Naive thymus-derived CD4-positive, alpha-beta T cell (primary cell): ENCODE results near the gene CDHR1. TPM values are rescaled to one million over a fixed set of nuclear protein-coding genes. Genes with fewer than 3 reads are reported as not detected.

ENCODE experiments used
- ATAC-seq: fragments of 150-1000 bp; cut with Tn5 transposase; 2 replicates; pipeline ENCODE4 v1.10.0; 2021; ENCODE audit warnings: mild to moderate bottlenecking, moderate library complexity
- CTCF ChIA-PET: fragments of 350-600 bp; sonication (Branson Sonifier 250); formaldehyde crosslinking; loops from one replicate; lab custom pipeline; 2021; ENCODE audit warnings: antibody characterized with exemption; lab: Charles Lee
- POLR2A ChIA-PET: fragments of 350-600 bp; sonication (Branson Sonifier 250); formaldehyde crosslinking; loops from one replicate; lab custom pipeline; 2021; ENCODE audit warnings: antibody characterized with exemption, inconsistent platforms; lab: Charles Lee
- DNase-seq, 9 donors: peaks; one replicate each; pipeline versions ENCODE4 v3.0.0 to v3.0.0-alpha.2; 2020 to 2022; ENCODE audit warnings: mixed read lengths in 1 of 9
- H3K27ac ChIP-seq: one replicate; pipeline ENCODE4 v1.7.0; 2013; ENCODE audit warnings: mild to moderate bottlenecking, low read depth, low read length, moderate library complexity
- H3K27me3 ChIP-seq, 2 donors: one replicate each; pipeline ENCODE4 v1.7.0; 2013; ENCODE audit warnings: low read length in 2 of 2, mild to moderate bottlenecking in 2 of 2, moderate library complexity in 2 of 2; ENCODE audit not compliant: control insufficient read depth in 2 of 2, insufficient read depth in 2 of 2
- H3K36me3 ChIP-seq, 3 experiments: 1 replicate in 2 of 3; 2 replicates in 1 of 3; pipeline ENCODE4 v1.7.0; 2013; ENCODE audit warnings: low read length in 3 of 3, mild to moderate bottlenecking in 3 of 3, moderate library complexity in 1 of 3; ENCODE audit not compliant: insufficient read depth in 3 of 3, control insufficient read depth in 2 of 3
- H3K4me1 ChIP-seq, 2 donors: one replicate each; pipeline ENCODE4 v1.7.0; 2013; ENCODE audit warnings: low read length in 2 of 2, mild to moderate bottlenecking in 2 of 2, moderate library complexity in 1 of 2; ENCODE audit not compliant: control insufficient read depth in 2 of 2, insufficient read depth in 2 of 2
- H3K4me3 ChIP-seq: 2 replicates; pipeline ENCODE4 v1.7.0; 2013; ENCODE audit warnings: mild to moderate bottlenecking, low read length
- H3K9me3 ChIP-seq, 3 experiments: 1 replicate in 2 of 3; 2 replicates in 1 of 3; pipeline ENCODE4 v1.7.0; 2013; ENCODE audit warnings: low read length in 3 of 3; ENCODE audit not compliant: control insufficient read depth in 2 of 3
- H3K27ac Mint-ChIP-seq, 9 donors: one replicate each; pipeline ENCODE4 v1.8.0; 2020 to 2022; ENCODE audit warnings: mixed read lengths in 9 of 9, mild to moderate bottlenecking in 8 of 9, moderate library complexity in 5 of 9, inconsistent platforms in 2 of 9
- H3K27me3 Mint-ChIP-seq, 5 donors: one replicate each; pipeline ENCODE4 v1.8.0; 2021 to 2022; ENCODE audit warnings: mixed read lengths in 5 of 5, mild to moderate bottlenecking in 1 of 5
- H3K36me3 Mint-ChIP-seq, 5 donors: one replicate each; pipeline ENCODE4 v1.8.0; 2020 to 2022; ENCODE audit warnings: mixed read lengths in 5 of 5, mild to moderate bottlenecking in 3 of 5, inconsistent platforms in 1 of 5
- H3K4me1 Mint-ChIP-seq, 7 donors: one replicate each; pipeline ENCODE4 v1.8.0; 2020 to 2022; ENCODE audit warnings: mixed read lengths in 7 of 7, mild to moderate bottlenecking in 3 of 7, inconsistent platforms in 1 of 7
- H3K4me3 Mint-ChIP-seq, 10 donors: one replicate each; pipeline ENCODE4 v1.8.0; 2020 to 2022; ENCODE audit warnings: mild to moderate bottlenecking in 10 of 10, mixed read lengths in 10 of 10, moderate library complexity in 6 of 10, inconsistent platforms in 2 of 10
- H3K9me3 Mint-ChIP-seq, 11 donors: one replicate each; pipeline ENCODE4 v1.8.0; 2020 to 2022; ENCODE audit warnings: mixed read lengths in 11 of 11, mild to moderate bottlenecking in 4 of 11, inconsistent platforms in 1 of 11, moderate library complexity in 1 of 11
- intact Hi-C, 2 donors: fragments of 100-400 bp; cut with micrococcal nuclease; formaldehyde crosslinking; loops; one replicate each; pipeline ENCODE4 v1.15.1; 2023
- polyA plus RNA-seq, 2 donors: library from polyadenylated mRNA; unstranded; fragments of 300-500 nt; fragmentation: Illumina TruSeq; gene quantifications; one replicate each; pipeline ENCODE4 v1.2.3, GENCODE V29; 2021
- total RNA-seq, 6 experiments: library from RNA in 5 of 6; stranded (reverse) in 5 of 6; gene quantifications; 1 replicate in 5 of 6; 2 replicates in 1 of 6; pipeline ENCODE4 v1.2.3 and lab custom pipeline; 2021 to 2026

Gene CDHR1
- total and polyA plus RNA-seq, 7 experiments from 2014 or later = 0.15 to 1.6 (median 0.30) TPM; not detected in 2

GRCh38 chr10:84156009-84156408 lies 38.3 kb upstream of the CDHR1 start:
- H3K27me3 ChIP-seq = no peaks in the 10 kb centered on the region
- Mint-ChIP-seq H3K9me3 (no peaks in the 10 kb centered on the region), H3K36me3 (peaks cover 0 to 19% (median 4%) of the 10 kb centered on the region in 5 donors), H3K4me1 (peaks cover 4 to 19% (median 13%) of the 10 kb centered on the region in 7 donors), H3K27me3 (peaks cover 0 to 4% (median 0%) of the 10 kb centered on the region in 5 donors), H3K27ac (peak overlapping the region in 1 of 9 donors; percentile 50), H3K4me3 (no peak overlapping the region)
- H3K27ac ChIP-seq = no peak overlapping the region
- ATAC-seq (no peak), DNase-seq (no peak)
- H3K36me3 ChIP-seq = peaks cover 9 to 25% (median 11%) of the 10 kb centered on the region in 3 experiments
- ChIA-PET CTCF (no interaction called here), POLR2A (no interaction called here)
- no peak overlapping the region for H3K4me3 ChIP-seq
- intact Hi-C loops = loop anchor here in 1 of 2 donors (1.0 kb wide), 1 partner anchor 16 kb away; no protein-coding TSS in a partner anchor
- no peaks in the 10 kb centered on the region for H3K9me3 ChIP-seq
- H3K4me1 ChIP-seq = no peaks in the 10 kb centered on the region

DNA sequence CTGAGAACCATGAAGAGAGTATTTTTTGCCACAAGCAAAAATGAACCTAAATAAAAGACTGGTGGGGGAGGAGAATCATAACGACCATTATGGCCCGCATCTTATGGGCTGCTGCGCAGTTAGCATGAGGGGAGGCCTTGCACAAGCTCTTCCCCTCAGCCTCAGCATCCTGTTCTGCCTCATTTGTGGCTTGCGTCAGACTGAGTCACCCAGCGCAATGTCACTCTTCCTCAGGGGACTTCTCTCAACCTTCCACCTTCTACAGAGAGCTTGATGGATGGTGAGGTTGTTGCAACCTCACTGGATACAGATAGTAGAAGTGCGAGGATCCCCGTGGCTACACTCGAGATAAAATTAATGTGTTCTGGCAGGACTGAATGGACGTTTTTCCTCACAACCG lies 37.6 kb upstream of the CDHR1 start:
- Histone ChIP-seq H3K4me3 (no peak overlapping the region), H3K27ac (no peak overlapping the region), H3K4me1 (no peaks in the 10 kb centered on the region), H3K27me3 (no peaks in the 10 kb centered on the region), H3K36me3 (peaks cover 6 to 21% (median 8%) of the 10 kb centered on the region in 3 experiments), H3K9me3 (no peaks in the 10 kb centered on the region)
- POLR2A ChIA-PET = no interaction called here
- no peaks in the 10 kb centered on the region for H3K9me3 Mint-ChIP-seq
- peaks cover 4 to 19% (median 13%) of the 10 kb centered on the region in 7 donors for H3K4me1 Mint-ChIP-seq
- DNase-seq (peak in 2 of 9 donors; percentile 23 to 30), ATAC-seq (peak; percentile 97)
- H3K27me3 Mint-ChIP-seq = peaks cover 0 to 6% (median 0%) of the 10 kb centered on the region in 5 donors
- no peak overlapping the region for H3K4me3 Mint-ChIP-seq
- H3K27ac Mint-ChIP-seq = peak overlapping the region; percentile 30 to 85 (median 65)
- CTCF ChIA-PET = interaction anchor here (0.7 kb wide), 1 partner anchor 46 kb away, joined by 3 read pairs; no protein-coding TSS in a partner anchor
- intact Hi-C loops = loop anchor here in 1 of 2 donors (1.0 kb wide), 1 partner anchor 16 kb away; no protein-coding TSS in a partner anchor
- peaks cover 0 to 17% (median 3%) of the 10 kb centered on the region in 5 donors for H3K36me3 Mint-ChIP-seq

GRCh38 chr10:84158061-84158460 lies 36.3 kb upstream of the CDHR1 start:
- peak overlapping the region in 1 of 10 donors; percentile 54 for H3K4me3 Mint-ChIP-seq
- H3K27me3 Mint-ChIP-seq = peaks cover 0 to 7% (median 0%) of the 10 kb centered on the region in 5 donors
- Histone ChIP-seq H3K4me1 (no peaks in the 10 kb centered on the region), H3K4me3 (no peak overlapping the region), H3K27ac (no peak overlapping the region), H3K27me3 (no peaks in the 10 kb centered on the region), H3K9me3 (no peaks in the 10 kb centered on the region), H3K36me3 (peaks cover 0 to 15% (median 0%) of the 10 kb centered on the region in 3 experiments)
- no peak for DNase-seq
- no peak for ATAC-seq
- peaks cover 4 to 19% (median 13%) of the 10 kb centered on the region in 7 donors for H3K4me1 Mint-ChIP-seq
- POLR2A ChIA-PET = no interaction called here
- CTCF ChIA-PET = no interaction called here
- H3K36me3 Mint-ChIP-seq = peaks cover 0 to 8% (median 0%) of the 10 kb centered on the region in 5 donors
- H3K9me3 Mint-ChIP-seq = no peaks in the 10 kb centered on the region
- intact Hi-C loops = no loop called here
- peak overlapping the region in 4 of 9 donors; percentile 19 to 86 (median 64) for H3K27ac Mint-ChIP-seq

- peaks cover 0 to 10% (median 0%) of the 10 kb centered on the region in 3 experiments for H3K36me3 ChIP-seq
- peaks cover 4 to 19% (median 13%) of the 10 kb centered on the region in 7 donors for H3K4me1 Mint-ChIP-seq
- no peaks in the 10 kb centered on the region for H3K9me3 Mint-ChIP-seq
- no peak overlapping the region for H3K4me3 Mint-ChIP-seq
- ATAC-seq (no peak), DNase-seq (no peak)
- H3K27me3 Mint-ChIP-seq = peaks cover 0 to 11% (median 0%) of the 10 kb centered on the region in 5 donors
- ChIA-PET POLR2A (interaction anchor here (0.6 kb wide), 1 partner anchor 39 kb away, joined by 3 read pairs; no protein-coding TSS in a partner anchor), CTCF (no interaction called here)
- intact Hi-C loops = no loop called here
- no peaks in the 10 kb centered on the region for H3K27me3 ChIP-seq
- peaks cover 0 to 5% (median 0%) of the 10 kb centered on the region in 5 donors for H3K36me3 Mint-ChIP-seq
- H3K9me3 ChIP-seq = no peaks in the 10 kb centered on the region
- no peak overlapping the region for H3K27ac ChIP-seq
- no peak overlapping the region for H3K4me3 ChIP-seq
- no peaks in the 10 kb centered on the region for H3K4me1 ChIP-seq
- peak overlapping the region in 1 of 9 donors; percentile 16 for H3K27ac Mint-ChIP-seq
Measured at GRCh38 chr10:84158550-84158949, 35.8 kb upstream of the CDHR1 start.

GRCh38 chr10:84159076-84159685 lies 35.2 kb upstream of the CDHR1 start:
- Histone ChIP-seq H3K4me1 (no peaks in the 10 kb centered on the region), H3K4me3 (no peak overlapping the region), H3K27me3 (no peaks in the 10 kb centered on the region), H3K36me3 (peaks cover 0 to 7% (median 0%) of the 10 kb centered on the region in 3 experiments), H3K9me3 (no peaks in the 10 kb centered on the region), H3K27ac (no peak overlapping the region)
- H3K9me3 Mint-ChIP-seq = no peaks in the 10 kb centered on the region
- peaks cover 0 to 16% (median 4%) of the 10 kb centered on the region in 5 donors for H3K27me3 Mint-ChIP-seq
- intact Hi-C loops = no loop called here
- ChIA-PET POLR2A (interaction anchor here (0.6 kb wide), 2 partner anchors 39 to 523 kb away, joined by 3 read pairs; no protein-coding TSS in a partner anchor), CTCF (interaction anchor here (0.5 kb wide), 1 partner anchor 244 kb away, joined by 3 read pairs; no protein-coding TSS in a partner anchor)
- ATAC-seq = no peak
- H3K4me1 Mint-ChIP-seq = peaks cover 4 to 19% (median 13%) of the 10 kb centered on the region in 7 donors
- H3K27ac Mint-ChIP-seq = peak overlapping the region in 4 of 9 donors; percentile 14 to 74 (median 36)
- H3K4me3 Mint-ChIP-seq = no peak overlapping the region
- H3K36me3 Mint-ChIP-seq = peaks cover 0 to 5% (median 0%) of the 10 kb centered on the region in 5 donors
- no peak for DNase-seq

GRCh38 chr10:84160663-84161362 lies 33.5 kb upstream of the CDHR1 start:
- CTCF ChIA-PET = no interaction called here
- Mint-ChIP-seq H3K27me3 (peaks cover 0 to 20% (median 5%) of the 10 kb centered on the region in 5 donors), H3K4me3 (no peak overlapping the region), H3K27ac (peak overlapping the region in 1 of 9 donors; percentile 38), H3K4me1 (peaks cover 4 to 19% (median 13%) of the 10 kb centered on the region in 7 donors), H3K36me3 (no peaks in the 10 kb centered on the region), H3K9me3 (no peaks in the 10 kb centered on the region)
- Histone ChIP-seq H3K36me3 (no peaks in the 10 kb centered on the region), H3K4me3 (no peak overlapping the region), H3K27me3 (no peaks in the 10 kb centered on the region), H3K27ac (no peak overlapping the region), H3K9me3 (no peaks in the 10 kb centered on the region), H3K4me1 (no peaks in the 10 kb centered on the region)
- intact Hi-C loops = loop anchor here in 1 of 2 donors (2.0 kb wide), 1 partner anchor 44 kb away; no protein-coding TSS in a partner anchor
- no peak for ATAC-seq
- DNase-seq = no peak
- POLR2A ChIA-PET = interaction anchor here (1.1 kb wide), 1 partner anchor 14 kb away, joined by 3 read pairs; no protein-coding TSS in a partner anchor
